Glomerular endothelial cell (primary cell): Measurements from ENCODE around the gene ASPHD2. TPM values are rescaled to one million over a fixed set of nuclear protein-coding genes. Genes with fewer than 3 reads are reported as not detected.

Experiments
- DNase-seq: peaks from one replicate; pipeline ENCODE4 v3.0.0-alpha.2; 2011; ENCODE audit warnings: low read depth, low spot score; ENCODE audit errors: extremely low read depth
- total RNA-seq: library from RNA; depleted of rRNA; stranded (reverse); fragments of >200 nt; gene quantifications from 2 replicates; pipeline ENCODE4 v1.2.3, GENCODE V29; 2015

Gene ASPHD2
- total RNA-seq, 1 donor from 2014 or later = 5.4 TPM

DNA sequence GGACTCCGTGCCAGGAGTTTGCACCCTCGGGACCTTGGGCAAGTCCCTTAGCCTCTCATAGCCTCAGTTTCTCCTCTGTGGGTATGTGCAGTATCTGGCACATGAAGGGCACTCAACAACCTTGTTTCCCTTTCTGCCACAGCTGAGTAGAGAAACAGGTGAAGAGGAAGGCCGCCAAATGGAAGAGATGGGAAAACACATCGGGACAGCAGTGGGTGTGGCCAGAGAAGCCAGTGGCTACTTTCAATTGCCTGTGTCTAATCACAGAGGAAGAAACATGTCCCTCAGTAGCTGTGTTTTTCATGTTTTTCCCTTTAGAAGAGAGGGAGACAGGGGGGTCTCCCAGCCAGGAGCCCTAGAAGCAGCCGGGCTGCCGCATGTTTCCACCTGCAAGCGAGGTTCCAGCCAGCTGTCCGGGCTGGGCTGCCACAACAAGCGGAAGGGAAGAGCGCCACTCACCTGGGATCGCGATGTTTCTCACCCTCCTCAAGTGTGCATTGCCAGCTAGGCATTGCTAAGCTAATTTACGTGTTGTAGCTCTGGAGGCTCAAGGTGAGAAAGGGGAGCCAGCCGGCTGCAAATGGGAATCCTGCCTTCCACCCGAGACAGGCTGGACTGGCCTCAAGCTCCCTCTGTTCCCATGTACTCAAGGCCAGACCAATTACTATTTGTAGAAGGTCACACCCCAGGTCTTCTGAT is 16.7 kb downstream of the ASPHD2 start:
- DNase-seq = no peak

DNA sequence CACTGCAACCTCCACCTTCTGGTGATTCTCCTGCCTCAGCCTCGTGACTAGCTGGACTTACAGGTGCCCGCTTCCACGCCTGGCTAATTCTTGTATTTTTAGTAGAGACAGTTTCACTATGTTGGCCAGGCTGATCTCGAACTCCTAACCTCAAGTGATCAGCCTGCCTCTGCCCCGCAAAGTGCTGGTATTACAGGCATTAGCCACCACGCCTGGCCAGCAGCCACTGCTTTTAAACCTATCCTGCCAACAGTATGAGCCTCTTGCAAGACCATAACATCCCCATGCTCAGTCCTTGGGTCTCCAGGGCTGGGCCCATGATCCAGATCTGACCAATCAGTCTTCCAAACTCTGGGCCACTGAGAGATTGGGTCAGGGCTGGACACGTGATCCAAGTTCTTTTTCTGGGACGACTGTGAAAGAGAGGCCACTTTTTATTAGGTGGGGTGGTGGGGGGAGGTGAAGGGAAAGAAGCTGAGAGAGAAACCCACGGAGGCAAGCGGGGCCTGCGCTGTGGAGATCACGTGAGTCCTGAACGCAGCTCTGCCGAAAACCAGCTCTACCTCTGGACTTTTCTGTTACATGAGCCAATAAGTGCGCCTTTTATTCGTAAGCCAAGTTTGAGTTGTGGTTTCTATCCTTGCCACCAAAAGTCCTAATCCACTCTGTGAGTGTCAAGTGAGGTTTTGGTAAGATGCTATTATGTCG is 17.9 kb downstream of the ASPHD2 start:
- DNase-seq = no peak

DNA sequence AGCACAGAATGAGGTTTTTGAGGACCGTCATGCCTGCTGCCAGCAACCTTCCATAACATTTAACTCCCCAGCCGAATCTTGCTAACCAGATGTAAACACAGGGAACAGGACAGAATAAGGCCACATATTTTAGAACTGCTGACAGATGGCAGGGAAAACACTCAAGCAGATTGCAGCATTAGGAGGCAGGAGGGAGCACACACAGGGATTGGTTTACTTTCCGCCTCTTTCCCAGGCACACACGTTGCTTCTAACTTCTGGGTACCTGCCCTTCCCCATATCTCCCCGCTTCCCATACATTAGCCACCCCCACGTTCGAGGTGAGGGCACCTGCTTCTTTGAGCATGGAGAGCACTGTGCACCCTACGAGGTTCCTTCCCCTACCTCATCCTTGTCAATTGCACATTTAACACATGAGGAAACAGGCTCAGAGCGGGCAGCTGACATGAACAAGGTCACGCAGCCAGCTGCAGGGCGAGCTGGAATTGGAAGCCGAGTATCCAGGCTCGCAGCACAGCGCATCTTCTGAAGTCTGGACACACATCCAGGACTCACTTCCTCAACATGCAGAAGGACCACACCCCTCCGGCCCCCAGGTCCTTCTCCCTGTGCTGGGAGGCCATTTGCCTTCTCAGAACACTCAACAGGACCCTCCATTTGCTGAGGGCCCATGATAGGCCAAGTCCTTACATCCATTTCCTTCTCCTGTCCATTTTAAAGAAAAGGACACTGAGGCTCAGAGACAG is 18.7 kb downstream of the ASPHD2 start:
- no peak for DNase-seq

- DNase-seq = no peak
Observed at GRCh38 chr22:26448334-26448733, 19.3 kb downstream of the ASPHD2 start.

DNA sequence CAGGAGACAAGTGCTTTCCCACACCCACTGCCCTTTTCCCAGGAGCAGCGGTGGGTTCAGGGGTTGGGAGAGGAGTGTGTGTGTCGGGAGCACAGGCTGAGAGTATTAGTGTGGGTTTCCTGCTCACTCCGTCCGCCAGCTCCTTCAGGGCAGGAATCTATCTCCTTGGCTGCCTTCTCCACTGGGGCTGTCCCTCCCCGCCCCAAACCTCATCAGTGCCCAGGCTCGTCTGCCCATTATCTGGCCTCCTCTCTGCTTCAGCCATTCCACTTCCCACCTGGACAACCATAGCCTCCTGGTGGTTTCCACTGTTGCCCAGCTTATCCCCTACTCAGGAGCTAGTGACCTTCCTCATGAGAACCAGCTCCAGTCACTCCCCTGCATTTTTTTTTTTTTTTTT is 19.9 kb downstream of the ASPHD2 start:
- no peak for DNase-seq

DNA sequence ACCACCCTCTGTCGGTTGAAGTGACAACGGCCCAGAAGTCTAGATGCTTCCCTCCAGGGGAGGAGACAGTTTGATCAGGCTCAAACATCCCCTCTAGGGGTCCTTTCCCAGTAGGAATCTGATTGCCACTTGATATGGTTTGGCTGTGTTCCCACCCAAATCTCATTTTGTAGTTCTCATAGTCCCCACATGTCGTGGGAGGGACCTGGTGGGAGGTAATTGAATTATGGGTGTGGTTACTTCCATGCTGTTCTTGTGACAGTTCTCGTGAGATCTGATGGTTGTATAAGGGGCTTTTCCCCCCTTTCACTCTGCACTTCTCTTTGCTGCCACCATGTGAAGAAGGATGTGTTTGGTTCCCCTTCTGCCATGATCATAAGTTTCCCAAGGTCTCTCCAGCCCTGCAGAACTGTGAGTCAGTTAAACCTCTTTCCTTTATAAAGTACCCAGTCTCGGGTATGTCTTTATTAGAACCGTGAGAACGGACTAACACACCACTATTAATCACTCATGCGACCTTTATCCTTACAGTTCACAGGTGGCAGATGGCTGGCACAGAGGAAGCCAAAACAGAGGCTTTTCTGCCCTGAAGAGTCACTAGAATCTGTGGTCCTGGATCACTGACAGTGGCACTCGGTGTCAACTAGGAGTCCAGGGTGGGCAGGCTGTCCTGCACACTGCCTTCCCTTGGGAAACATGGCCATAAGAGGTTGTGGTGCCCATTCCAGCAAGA is 21.6 kb downstream of the ASPHD2 start:
- no peak for DNase-seq

GRCh38 chr22:26452236-26453016 is 23.4 kb downstream of the ASPHD2 start:
- DNase-seq = no peak

- DNase-seq = no peak
Observed at GRCh38 chr22:26453216-26453615, 24.2 kb downstream of the ASPHD2 start.

DNA sequence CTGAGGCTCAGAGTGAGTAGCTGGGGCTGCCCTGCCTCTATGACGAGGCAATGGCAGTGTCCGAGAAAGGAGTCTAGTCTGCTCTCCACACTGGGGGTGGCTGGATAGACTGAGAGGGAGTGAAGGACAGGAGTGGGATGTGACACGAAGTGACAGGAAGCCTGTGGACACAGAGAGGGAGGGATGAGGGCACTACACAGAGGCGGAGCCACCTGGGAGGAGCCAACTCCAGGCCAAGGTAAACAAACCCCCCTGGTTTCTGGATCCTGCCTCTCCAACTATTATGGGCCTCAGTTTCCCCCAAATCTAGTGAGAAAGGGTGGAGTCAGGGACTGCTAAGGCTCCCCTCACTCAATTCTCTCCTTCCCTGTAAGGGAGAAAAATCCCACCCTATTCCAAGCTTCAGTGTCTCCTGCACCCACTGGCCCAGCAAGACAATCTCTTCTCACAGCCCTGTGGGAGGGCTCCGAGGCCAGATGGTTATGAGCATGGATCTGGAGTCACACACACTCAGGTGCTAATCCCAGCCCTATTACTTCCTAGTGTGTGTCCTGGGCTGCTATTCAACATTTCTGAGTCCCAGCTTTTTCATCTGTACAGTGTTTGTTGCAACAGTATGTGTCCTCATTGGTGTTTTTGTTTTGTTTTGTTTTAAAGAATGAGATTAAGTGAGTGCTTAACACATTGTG is 24.9 kb downstream of the ASPHD2 start:
- no peak for DNase-seq

DNA sequence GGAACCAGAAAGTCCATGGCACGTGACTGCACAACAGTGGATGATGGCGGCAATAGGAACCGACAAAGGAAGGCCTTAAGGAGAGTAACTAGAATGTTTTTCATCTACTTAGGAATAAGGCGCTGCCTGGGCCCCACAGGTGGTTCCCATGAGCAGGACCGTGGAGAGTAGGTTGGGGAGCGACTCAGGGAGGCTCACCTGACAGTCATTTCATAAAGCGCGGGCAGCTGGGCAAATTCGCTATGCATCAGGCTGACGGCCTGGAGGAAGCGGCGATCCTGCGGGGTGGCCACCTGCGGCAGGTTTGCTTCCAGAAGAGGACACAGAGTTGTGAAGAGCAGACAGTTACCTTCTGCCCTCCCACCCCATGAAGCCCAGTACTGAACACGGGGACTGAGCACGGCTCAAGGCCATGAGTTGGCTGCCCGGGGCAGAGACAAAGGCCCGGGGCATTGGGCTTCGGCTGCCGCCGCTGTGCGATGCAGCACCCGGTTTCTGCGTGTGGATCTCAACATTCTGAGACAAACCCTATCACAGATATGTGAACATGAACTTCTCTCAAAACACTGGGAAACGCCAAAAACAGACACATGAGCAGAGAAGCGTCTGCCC is 28.7 kb downstream of the ASPHD2 start:
- DNase-seq = no peak

DNA sequence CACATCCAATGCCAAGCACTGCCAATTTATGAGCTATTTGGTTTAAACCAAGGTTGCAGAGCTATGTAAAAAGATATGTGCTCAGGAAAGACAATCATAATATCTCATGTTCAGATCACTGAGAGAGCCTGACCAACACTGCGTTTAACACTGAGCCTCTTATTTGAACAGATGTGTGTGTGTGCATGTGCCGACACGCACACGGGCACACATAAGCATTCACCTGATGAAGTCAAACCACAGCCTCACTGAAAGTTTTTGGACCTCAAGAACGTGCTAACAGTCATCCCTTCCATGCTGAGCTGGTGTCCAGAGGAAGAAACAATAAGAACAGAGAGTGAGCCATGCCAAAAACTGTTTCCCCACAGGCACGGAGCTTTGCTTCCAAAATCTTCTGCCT is 31.1 kb downstream of the ASPHD2 start:
- no peak for DNase-seq

- no peak for DNase-seq
Observed at GRCh38 chr22:26461188-26461810, 32.2 kb downstream of the ASPHD2 start.

- no peak for DNase-seq
Observed at GRCh38 chr22:26462051-26462450, 33.0 kb downstream of the ASPHD2 start.

DNA sequence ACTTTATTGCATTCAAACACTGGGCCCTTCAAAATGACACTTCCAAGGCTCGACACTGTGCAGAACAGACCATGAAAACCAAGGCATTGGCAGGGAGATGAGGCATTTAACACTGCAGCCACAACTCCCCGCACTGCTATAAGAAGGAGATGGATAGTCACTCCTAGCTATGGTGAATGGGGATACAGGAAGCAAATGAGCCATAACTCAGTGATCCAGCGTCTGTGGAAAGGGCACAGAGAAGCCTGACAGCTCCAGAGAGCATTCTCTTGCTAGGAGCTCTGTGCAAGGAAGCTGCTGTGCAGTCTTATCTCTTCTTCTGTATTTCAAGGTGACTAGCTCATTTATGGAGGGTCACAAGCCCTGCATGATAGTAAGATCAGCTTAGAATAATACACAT is 33.6 kb downstream of the ASPHD2 start:
- DNase-seq = no peak

DNA sequence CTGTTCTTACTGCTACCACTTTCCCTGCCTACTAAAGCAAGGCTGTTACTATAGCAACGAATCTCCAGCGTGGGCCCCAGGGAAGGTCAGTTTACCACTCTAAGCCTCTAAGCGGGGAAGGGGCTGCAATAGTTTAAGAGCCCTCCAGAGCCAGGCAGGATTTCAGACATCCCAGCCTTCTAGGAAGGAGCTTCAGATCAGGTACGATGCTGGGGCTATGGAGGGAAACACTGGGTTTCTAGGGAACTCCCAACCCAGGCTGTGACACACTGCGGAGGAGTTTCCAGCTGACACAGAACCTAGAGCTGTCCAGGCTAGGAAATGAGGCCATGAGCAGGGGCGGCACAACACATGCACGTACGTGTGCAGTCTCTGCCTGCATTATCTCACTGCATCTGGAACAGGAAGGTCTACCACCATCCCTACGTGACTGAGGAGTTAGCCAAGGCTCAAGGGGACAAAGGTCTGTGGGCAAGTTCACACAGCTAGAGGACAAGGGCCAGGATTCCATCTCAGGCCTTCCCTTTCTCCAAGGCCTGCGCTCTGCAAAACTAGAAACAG is 34.1 kb downstream of the ASPHD2 start:
- DNase-seq = no peak

DNA sequence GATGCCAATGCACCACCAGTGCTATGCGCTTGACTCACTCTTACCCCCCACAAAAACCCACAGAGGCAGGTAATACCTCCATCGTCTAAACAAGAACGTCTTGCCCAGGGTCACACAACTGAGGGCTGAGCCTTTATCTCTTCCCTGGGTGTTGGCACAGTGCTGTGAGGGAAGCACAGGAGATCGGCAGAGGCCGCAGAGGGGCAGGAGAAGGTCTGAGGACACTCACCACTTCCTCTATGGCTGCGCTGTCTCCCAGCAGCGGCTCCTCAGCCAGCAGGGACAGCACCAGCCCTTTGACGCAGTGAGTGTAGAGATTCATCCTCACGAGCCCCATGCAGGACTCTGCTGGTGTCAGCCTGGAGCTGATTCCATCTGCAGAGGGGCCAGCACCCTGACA is 34.6 kb downstream of the ASPHD2 start:
- DNase-seq = no peak

- no peak for DNase-seq
Observed at GRCh38 chr22:26464312-26464711, 35.3 kb downstream of the ASPHD2 start.

GRCh38 chr22:26466196-26466595 is 37.1 kb downstream of the ASPHD2 start:
- DNase-seq = no peak

DNA sequence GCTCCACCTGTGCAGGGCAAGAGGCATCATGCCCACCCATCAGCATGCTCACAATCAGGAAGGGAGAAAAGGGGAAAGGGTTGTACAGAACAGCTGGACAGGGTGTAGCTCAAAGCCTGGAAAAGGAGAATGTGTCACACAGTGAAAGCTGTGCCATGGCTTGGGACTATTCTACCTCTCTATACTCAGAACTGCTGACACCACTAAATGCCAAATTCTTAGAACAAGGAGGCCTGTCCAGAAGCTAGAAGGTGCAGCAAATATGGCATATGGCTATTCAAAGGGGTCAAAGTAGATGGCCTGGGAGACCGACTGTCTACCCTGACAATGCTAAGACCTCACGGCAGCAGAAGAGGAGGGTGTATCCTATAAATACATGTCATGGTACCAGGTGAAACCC is 41.7 kb downstream of the ASPHD2 start:
- DNase-seq = no peak
